OCI-LY1 (cell line): Measurements from ENCODE around the gene SQSTM1.

Source experiments
- H2AFZ ChIP-seq: fragments of 200-600 bp; sonication (generic), shearing (Covaris generic); 2 replicates; pipeline ENCODE4 v1.6.0; 2014; ENCODE audit warnings: antibody characterized with exemption, mild to moderate bottlenecking, low read length
- H3F3A ChIP-seq: fragments of 200-600 bp; sonication (generic), shearing (Covaris generic); 2 replicates; pipeline ENCODE4 v1.6.0; 2014; ENCODE audit warnings: mild to moderate bottlenecking, antibody characterized with exemption, low read length, moderate library complexity; ENCODE audit not compliant: insufficient read depth
- H3K27ac ChIP-seq: fragments of 200-600 bp; sonication (generic); 2 replicates; pipeline ENCODE4 v1.5.1; 2014; ENCODE audit warnings: low read length, mixed run types, mild to moderate bottlenecking, low read depth; ENCODE audit not compliant: poor library complexity, severe bottlenecking
- H3K27me3 ChIP-seq: fragments of 200-600 bp; sonication (generic); 2 replicates; pipeline ENCODE4 v1.6.0; 2014; ENCODE audit warnings: antibody characterized with exemption, mild to moderate bottlenecking, low read length, moderate library complexity; ENCODE audit not compliant: insufficient read depth
- H3K36me3 ChIP-seq: fragments of 200-600 bp; sonication (generic); 2 replicates; pipeline ENCODE4 v1.6.1; 2014; ENCODE audit warnings: mild to moderate bottlenecking, antibody characterized with exemption, low read length, moderate library complexity, mixed read lengths; ENCODE audit not compliant: insufficient read depth
- H3K4me1 ChIP-seq: fragments of 200-600 bp; sonication (generic); 2 replicates; pipeline ENCODE4 v1.5.1; 2014; ENCODE audit warnings: mild to moderate bottlenecking, low read length, moderate library complexity; ENCODE audit not compliant: insufficient read depth, severe bottlenecking
- H3K4me2 ChIP-seq: fragments of 200-600 bp; sonication (generic), shearing (Covaris generic); 2 replicates; pipeline ENCODE4 v1.6.1; 2014; ENCODE audit warnings: low read length
- H3K4me3 ChIP-seq: fragments of 200-600 bp; sonication (generic); 2 replicates; pipeline ENCODE4 v1.5.1; 2014; ENCODE audit warnings: low read length, low read depth, mild to moderate bottlenecking, mixed read lengths; ENCODE audit not compliant: poor library complexity, severe bottlenecking
- H3K79me2 ChIP-seq: fragments of 200-600 bp; shearing (Covaris generic); 2 replicates; pipeline ENCODE4 v1.6.1; 2016; ENCODE audit warnings: mixed run types, low read length, mixed read lengths; ENCODE audit not compliant: insufficient read depth
- H3K9ac ChIP-seq: fragments of 200-600 bp; sonication (generic), shearing (Covaris generic); 2 replicates; pipeline ENCODE4 v1.6.1; 2014; ENCODE audit warnings: mild to moderate bottlenecking, low read length, mixed read lengths
- H3K9me2 ChIP-seq: fragments of 200-600 bp; sonication (generic), shearing (Covaris generic); 2 replicates; pipeline ENCODE4 v1.6.1; 2014; ENCODE audit warnings: low read depth, mild to moderate bottlenecking, low read length, mixed read lengths
- H3K9me3 ChIP-seq: fragments of 200-600 bp; shearing (Covaris generic); 2 replicates; pipeline ENCODE4 v1.6.1; 2014; ENCODE audit warnings: low read length, mixed read lengths
- H4K20me1 ChIP-seq: fragments of 200-600 bp; sonication (generic), shearing (Covaris generic); 2 replicates; pipeline ENCODE4 v1.6.0; 2016; ENCODE audit warnings: mild to moderate bottlenecking, low read length; ENCODE audit not compliant: insufficient read depth
- CTCF ChIP-seq: fragments of 200-600 bp; sonication (generic), shearing (Covaris generic); IDR thresholded peaks from 2 replicates; pipeline ENCODE4 v1.5.1; 2017; ENCODE audit warnings: mild to moderate bottlenecking, antibody characterized with exemption, low read length, moderate library complexity, mixed read lengths
- EZH2 ChIP-seq: fragments of 200-600 bp; sonication (generic), shearing (Covaris generic); IDR thresholded peaks from 2 replicates; pipeline ENCODE4 v1.8.0; 2017; ENCODE audit warnings: borderline replicate concordance, mixed run types, mild to moderate bottlenecking, antibody characterized with exemption, low read length, moderate library complexity, mixed read lengths

The SQSTM1 gene

GRCh38 chr5:179886190-179886911 lies 65.6 kb downstream of the SQSTM1 start:
- H3K9me2 ChIP-seq = no peaks in the 10 kb centered on the region
- H3K79me2 ChIP-seq = no peaks in the 10 kb centered on the region
- no peaks in the 10 kb centered on the region for H3F3A ChIP-seq
- no peak overlapping the region for H3K9ac ChIP-seq
- H3K9me3 ChIP-seq = peaks cover 20% of the 10 kb centered on the region
- H3K27me3 ChIP-seq = no peaks in the 10 kb centered on the region
- no peaks in the 10 kb centered on the region for H3K4me1 ChIP-seq
- H2AFZ ChIP-seq = no peak overlapping the region
- no peak overlapping the region for H3K4me2 ChIP-seq
- no peaks in the 10 kb centered on the region for H4K20me1 ChIP-seq
- H3K4me3 ChIP-seq = no peak overlapping the region
- no peak overlapping the region for H3K27ac ChIP-seq
- TF ChIP-seq EZH2 (no peak), CTCF (no peak)
- H3K36me3 ChIP-seq = peaks cover 90% of the 10 kb centered on the region

GRCh38 chr5:179887095-179887494 lies 66.4 kb downstream of the SQSTM1 start:
- H3K9ac ChIP-seq = no peak overlapping the region
- H2AFZ ChIP-seq = no peak overlapping the region
- H3K79me2 ChIP-seq = no peaks in the 10 kb centered on the region
- H3K4me2 ChIP-seq = no peak overlapping the region
- no peak overlapping the region for H3K27ac ChIP-seq
- no peak overlapping the region for H3K4me3 ChIP-seq
- no peaks in the 10 kb centered on the region for H4K20me1 ChIP-seq
- H3K4me1 ChIP-seq = no peaks in the 10 kb centered on the region
- TF ChIP-seq EZH2 = no peak
- TF ChIP-seq CTCF = no peak
- no peaks in the 10 kb centered on the region for H3F3A ChIP-seq
- H3K36me3 ChIP-seq = peaks cover 97% of the 10 kb centered on the region
- H3K27me3 ChIP-seq = no peaks in the 10 kb centered on the region
- H3K9me3 ChIP-seq = peaks cover 20% of the 10 kb centered on the region
- H3K9me2 ChIP-seq = no peaks in the 10 kb centered on the region
